ENCODE measurements around the gene FAT3.

The FAT3 gene

GRCh38 chr11:92227959-92228935 is 3.6 kb downstream of the FAT3 start:
- DNase-seq, result no peak

- no peak for DNase-seq
Observed at GRCh38 chr11:92236856-92237255, 12.2 kb downstream of the FAT3 start.

- no peak for DNase-seq
Observed at GRCh38 chr11:92240916-92241315, 16.3 kb downstream of the FAT3 start.

- DNase-seq, result no peak
Observed at GRCh38 chr11:92245700-92246271, 21.2 kb downstream of the FAT3 start.

GRCh38 chr11:92246630-92247029 is 22.0 kb downstream of the FAT3 start:
- no peak for DNase-seq

- no peak for DNase-seq
Observed at GRCh38 chr11:92249156-92249753, 24.6 kb downstream of the FAT3 start.

- DNase-seq, result no peak
Observed at GRCh38 chr11:92251980-92252379, 27.4 kb downstream of the FAT3 start.

GRCh38 chr11:92253421-92253820 is 28.8 kb downstream of the FAT3 start:
- DNase-seq, result no peak

GRCh38 chr11:92253945-92254344 is 29.3 kb downstream of the FAT3 start:
- no peak for DNase-seq

GRCh38 chr11:92257536-92257935 is 32.9 kb downstream of the FAT3 start:
- no peak for DNase-seq

- DNase-seq, result no peak
Observed at GRCh38 chr11:92259861-92260260, 35.2 kb downstream of the FAT3 start.

- no peak for DNase-seq
Observed at GRCh38 chr11:92264350-92264749, 39.7 kb downstream of the FAT3 start.

GRCh38 chr11:92266806-92267205 is 42.2 kb downstream of the FAT3 start:
- DNase-seq, result no peak

- DNase-seq, result no peak
Observed at GRCh38 chr11:92267278-92267677, 42.7 kb downstream of the FAT3 start.

- no peak for DNase-seq
Observed at GRCh38 chr11:92267968-92268367, 43.4 kb downstream of the FAT3 start.

GRCh38 chr11:92268546-92268945 is 43.9 kb downstream of the FAT3 start:
- no peak for DNase-seq

- no peak for DNase-seq
Observed at GRCh38 chr11:92269021-92269420, 44.4 kb downstream of the FAT3 start.

GRCh38 chr11:92269841-92270240 is 45.2 kb downstream of the FAT3 start:
- DNase-seq, result no peak

GRCh38 chr11:92272651-92273050 is 48.0 kb downstream of the FAT3 start:
- DNase-seq, result no peak

Data from activated T-cell treated with anti-CD3 and anti-CD28 coated beads, Interleukin-2, amount 50 U/mL, for 1 hour (primary cell).